ENCODE data around the gene KDM6A. TPM values are rescaled to one million over a fixed set of nuclear protein-coding genes. Genes with fewer than 3 reads are reported as not detected.

Gene KDM6A
- total and polyA plus RNA-seq, 2 donors (not counting 3 experiments of a cell fraction or from before 2014, with no cell fraction given), result 9.0 to 20.6 TPM

- POLR2A ChIA-PET, result no interaction called here
- DNase-seq (ENCODE audit: low read depth, low spot score) (no peak), FAIRE-seq (peak; percentile 82)
- TF ChIP-seq MAX (IDR thresholded peaks at IDR 0.05; ENCODE audit: insufficient read depth, insufficient read length), result no peak
- no peak for TF ChIP-seq CTCF (IDR thresholded peaks at IDR 0.05; ENCODE audit: extremely low read depth in 1 of 2, insufficient read depth in 1 of 2, low read depth in 1 of 2, low read length in 2 of 2)
- TF ChIP-seq POLR2AphosphoS5 (IDR thresholded peaks at IDR 0.05; ENCODE audit: insufficient read depth, low read depth, low read length), result no peak
- BruUV-seq (replicated peaks), result no TSS peak
- no peak overlapping the region for H3K9ac ChIP-seq (replicated peaks; ENCODE audit: extremely low read depth, insufficient read depth, low read length)
- H3K9me1 ChIP-seq (replicated peaks; ENCODE audit: control insufficient read depth, extremely low read depth, insufficient read depth, low read length), result no peaks in the 10 kb centered on the region
- H3K79me2 ChIP-seq (ENCODE audit: control insufficient read depth, insufficient read depth, low read length), result no peaks in the 10 kb centered on the region
- intact Hi-C loops (cut with micrococcal nuclease) (no loop called here), dilution Hi-C loops (cut with MboI; ENCODE audit: extremely low pct_ligation_motif_present, low sequenced_read_pairs) (no loop called here)
- H3K27me3 ChIP-seq (ENCODE audit: control insufficient read depth in 2 of 2, insufficient read depth in 2 of 2, low read length in 2 of 2), result no peaks in the 10 kb centered on the region
- no peaks in the 10 kb centered on the region for H3K4me1 ChIP-seq (ENCODE audit: control insufficient read depth, extremely low read depth, insufficient read depth, low read length)
- H3K27ac ChIP-seq (ENCODE audit: insufficient read depth, low read depth, low read length), result no peak overlapping the region
- no peak overlapping the region for H3K4me2 ChIP-seq (ENCODE audit: insufficient read depth, low read length)
- no peaks in the 10 kb centered on the region for H3K9me3 ChIP-seq (replicated peaks; ENCODE audit: control insufficient read depth, insufficient read depth, low read length)
- H4K20me1 ChIP-seq (replicated peaks; ENCODE audit: control insufficient read depth, extremely low read depth, insufficient read depth, low read length), result no peaks in the 10 kb centered on the region
- CTCF ChIA-PET, result no interaction called here
- no peak overlapping the region for H2AFZ ChIP-seq (ENCODE audit: low read depth, low read length)
- H3K4me3 ChIP-seq (replicated peaks in 1 of 3; ENCODE audit: insufficient read depth in 1 of 3, low read depth in 1 of 3, low read length in 3 of 3), result no peak overlapping the region
- no peaks in the 10 kb centered on the region for H3K36me3 ChIP-seq (ENCODE audit: control insufficient read depth in 2 of 2, extremely low read depth in 1 of 2, insufficient read depth in 2 of 2, low read length in 2 of 2)
Measured at GRCh38 chrX:45137531-45137930, 264.5 kb downstream of the KDM6A start.

- TF ChIP-seq POLR2AphosphoS5 (IDR thresholded peaks at IDR 0.05; ENCODE audit: insufficient read depth, low read depth, low read length), result no peak
- no peak for TF ChIP-seq CTCF (IDR thresholded peaks at IDR 0.05; ENCODE audit: extremely low read depth in 1 of 2, insufficient read depth in 1 of 2, low read depth in 1 of 2, low read length in 2 of 2)
- no peak for TF ChIP-seq EZH2 (IDR thresholded peaks at IDR 0.05; ENCODE audit: borderline replicate concordance, low read depth, low read length, severe bottlenecking)
- no peak for TF ChIP-seq MAX (IDR thresholded peaks at IDR 0.05; ENCODE audit: insufficient read depth, insufficient read length)
- no peak for TF ChIP-seq JUN (IDR thresholded peaks at IDR 0.05; ENCODE audit: borderline replicate concordance, insufficient read depth, insufficient read length, low read depth)
- TF ChIP-seq GATA2 (IDR thresholded peaks at IDR 0.05; ENCODE audit: insufficient read depth, insufficient read length, low read depth, low read length), result no peak
- no peak for TF ChIP-seq MYC (IDR thresholded peaks at IDR 0.05; ENCODE audit: low read depth, low read length)
- no peak for TF ChIP-seq FOS (IDR thresholded peaks at IDR 0.05; ENCODE audit: borderline replicate concordance, insufficient read depth, low read length)
- no peak for TF ChIP-seq POLR2A (IDR thresholded peaks at IDR 0.05; ENCODE audit: low read depth, low read length)
- Histone ChIP-seq H3K27ac (ENCODE audit: insufficient read depth, low read depth, low read length) (no peak overlapping the region), H3K4me1 (ENCODE audit: control insufficient read depth, extremely low read depth, insufficient read depth, low read length) (no peaks in the 10 kb centered on the region), H3K4me3 (replicated peaks in 1 of 3; ENCODE audit: insufficient read depth in 1 of 3, low read depth in 1 of 3, low read length in 3 of 3) (no peak overlapping the region), H3K36me3 (ENCODE audit: control insufficient read depth in 2 of 2, extremely low read depth in 1 of 2, insufficient read depth in 2 of 2, low read length in 2 of 2) (no peaks in the 10 kb centered on the region), H3K27me3 (ENCODE audit: control insufficient read depth in 2 of 2, insufficient read depth in 2 of 2, low read length in 2 of 2) (no peaks in the 10 kb centered on the region), H3K79me2 (ENCODE audit: control insufficient read depth, insufficient read depth, low read length) (no peaks in the 10 kb centered on the region), H2AFZ (ENCODE audit: low read depth, low read length) (no peak overlapping the region), H3K9me3 (replicated peaks; ENCODE audit: control insufficient read depth, insufficient read depth, low read length) (no peaks in the 10 kb centered on the region), H3K4me2 (ENCODE audit: insufficient read depth, low read length) (no peak overlapping the region), H3K9me1 (replicated peaks; ENCODE audit: control insufficient read depth, extremely low read depth, insufficient read depth, low read length) (no peaks in the 10 kb centered on the region), H3K9ac (replicated peaks; ENCODE audit: extremely low read depth, insufficient read depth, low read length) (no peak overlapping the region), H4K20me1 (replicated peaks; ENCODE audit: control insufficient read depth, extremely low read depth, insufficient read depth, low read length) (no peaks in the 10 kb centered on the region)
- DNase-seq (ENCODE audit: low read depth, low spot score) (no peak), FAIRE-seq (no peak)
- intact Hi-C loops (cut with micrococcal nuclease), result no loop called here
- ChIA-PET CTCF (no interaction called here), POLR2A (no interaction called here)
- no TSS peak for BruUV-seq (replicated peaks)
- dilution Hi-C loops (cut with MboI; ENCODE audit: extremely low pct_ligation_motif_present, low sequenced_read_pairs), result no loop called here
Measured at GRCh38 chrX:45138525-45138924, 265.5 kb downstream of the KDM6A start.
